HG03558 (cell line): ENCODE results near the gene GFRA1.

Experiments used
- ATAC-seq: cut with Tn5 transposase; IDR thresholded peaks from one replicate; pipeline ENCODE4 v1.9.1; 2021; ENCODE audit warnings: moderate number of reproducible peaks; ENCODE audit not compliant: unreplicated experiment; ENCODE audit errors: extremely low read depth

Gene GFRA1

GRCh38 chr10:116201670-116202430 lies 71.2 kb downstream of the GFRA1 start:
- no peak for ATAC-seq

GRCh38 chr10:116201011-116201410 lies 72.0 kb downstream of the GFRA1 start:
- ATAC-seq = no peak

GRCh38 chr10:116198676-116199035 lies 74.3 kb downstream of the GFRA1 start:
- ATAC-seq = no peak

DNA sequence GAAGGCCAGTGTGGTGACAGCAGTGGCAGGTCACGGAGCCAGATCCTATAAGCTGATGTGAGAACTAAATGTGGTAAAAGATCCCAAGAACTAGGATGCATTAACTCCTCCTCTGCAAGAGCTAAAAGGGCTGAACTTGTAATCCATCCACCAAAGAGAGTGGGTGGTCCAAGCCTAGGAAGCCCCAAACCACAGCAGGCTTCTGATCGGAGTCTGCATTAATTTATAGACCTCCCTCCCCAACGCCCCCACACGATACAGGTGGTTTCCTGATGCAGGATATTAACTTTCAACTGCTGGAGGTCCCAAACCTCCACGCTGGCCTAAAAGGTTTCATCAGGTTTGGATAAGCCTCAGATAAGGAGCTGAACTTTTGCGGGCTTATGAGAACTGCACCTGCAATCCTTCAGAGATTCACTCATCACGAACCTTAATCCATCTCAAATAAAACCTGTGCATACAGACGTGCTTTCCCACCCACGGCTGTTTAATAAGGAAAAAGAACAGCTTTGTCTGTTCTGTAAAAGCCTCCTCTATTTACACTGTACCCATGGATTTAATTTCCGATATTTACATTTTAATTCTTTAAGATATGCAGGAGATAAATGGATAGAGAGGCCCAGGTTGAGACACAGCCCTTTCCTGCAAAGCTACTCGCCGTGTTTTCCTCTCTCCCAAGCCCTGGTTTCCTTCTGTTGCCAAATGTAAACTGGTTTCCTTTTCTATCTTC lies 74.9 kb downstream of the GFRA1 start:
- ATAC-seq = no peak

GRCh38 chr10:116195583-116195982 lies 77.4 kb downstream of the GFRA1 start:
- ATAC-seq = no peak

DNA sequence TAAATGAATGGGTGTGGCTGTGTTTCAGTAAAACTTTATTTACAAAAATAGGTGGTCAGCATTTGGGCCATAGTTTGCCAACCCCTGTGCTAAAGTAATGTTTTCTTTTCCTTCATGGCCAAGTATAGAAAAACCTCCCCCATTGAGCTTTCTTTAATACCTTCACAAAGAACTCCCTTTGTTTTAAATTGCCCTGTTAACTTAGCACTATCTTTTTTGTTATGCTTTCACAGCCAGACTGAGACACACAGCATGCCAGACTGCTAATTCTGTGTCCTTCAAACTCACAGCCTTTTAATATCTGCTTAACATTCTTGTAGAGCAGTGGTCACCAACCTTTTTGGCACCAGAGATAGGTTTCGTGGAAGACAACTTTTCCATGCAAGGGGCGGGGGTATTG lies 78.0 kb downstream of the GFRA1 start:
- no peak for ATAC-seq

- ATAC-seq = no peak
These were observed 78.9 kb downstream of the GFRA1 start for GRCh38 chr10:116194061-116194460.

DNA sequence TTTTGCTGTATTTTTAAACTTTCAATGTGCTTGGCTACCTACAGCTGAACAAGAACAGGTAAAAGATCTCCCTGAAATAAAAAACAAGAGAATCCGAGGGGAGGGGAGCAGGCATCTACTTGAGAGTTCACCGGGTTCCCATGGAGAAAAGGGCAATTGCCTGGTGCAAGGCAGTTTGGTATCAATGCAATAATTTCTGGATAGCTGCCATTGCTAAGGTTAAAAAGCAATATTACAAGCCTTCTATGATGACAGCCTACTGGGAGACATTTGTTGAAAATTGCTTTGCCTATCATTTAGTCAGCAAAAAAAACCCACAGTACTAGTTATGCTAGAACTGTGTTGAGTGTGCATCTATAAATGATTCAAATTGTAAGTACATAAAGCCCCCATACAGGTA lies 82.1 kb downstream of the GFRA1 start:
- no peak for ATAC-seq

- no peak for ATAC-seq
These were observed 86.7 kb downstream of the GFRA1 start for GRCh38 chr10:116186273-116186672.

GRCh38 chr10:116185199-116185867 lies 87.7 kb downstream of the GFRA1 start:
- ATAC-seq = no peak

DNA sequence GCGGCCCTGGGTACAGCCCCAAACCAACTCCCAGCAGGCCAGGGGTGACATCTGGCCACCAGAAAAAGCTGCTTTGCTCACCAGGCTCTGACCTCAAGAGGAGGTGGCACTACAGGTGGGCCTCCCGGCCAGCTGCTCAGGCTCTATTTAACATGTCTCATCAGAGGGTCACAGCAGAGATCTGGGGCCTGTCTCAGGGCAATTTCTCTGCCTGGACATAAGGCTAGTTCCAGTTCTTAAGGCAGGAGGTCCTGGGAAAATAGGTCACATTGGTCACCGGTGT lies 88.6 kb downstream of the GFRA1 start:
- ATAC-seq = no peak

GRCh38 chr10:116183733-116184511 lies 89.1 kb downstream of the GFRA1 start:
- no peak for ATAC-seq

GRCh38 chr10:116182426-116182825 lies 90.6 kb downstream of the GFRA1 start:
- no peak for ATAC-seq

DNA sequence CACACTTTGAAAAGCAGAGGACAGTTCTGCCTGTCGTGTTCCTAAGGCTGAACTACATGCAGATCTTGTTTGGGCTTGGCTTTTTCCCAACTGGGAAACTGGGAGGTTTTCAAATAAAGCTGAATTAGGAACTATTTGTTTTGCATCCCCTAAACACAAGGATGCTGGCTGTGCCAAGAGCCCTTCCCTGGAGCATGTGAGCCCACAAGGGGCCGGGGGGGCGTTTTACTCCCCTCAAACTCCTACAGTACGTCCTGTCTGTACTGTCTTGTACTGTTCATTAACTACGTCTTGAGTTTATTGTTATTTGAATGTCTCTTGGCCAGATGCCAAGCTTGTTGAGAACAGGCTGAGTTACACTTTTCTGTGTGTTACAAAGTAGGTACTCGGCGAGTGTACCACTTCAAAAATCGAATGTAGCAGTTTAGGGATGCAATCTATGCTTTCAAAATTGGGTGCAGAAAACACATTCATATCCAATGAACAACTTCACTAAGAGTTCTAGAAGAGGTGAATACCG lies 94.9 kb downstream of the GFRA1 start:
- ATAC-seq = no peak

- ATAC-seq = no peak
These were observed 97.8 kb downstream of the GFRA1 start for GRCh38 chr10:116175231-116175630.

DNA sequence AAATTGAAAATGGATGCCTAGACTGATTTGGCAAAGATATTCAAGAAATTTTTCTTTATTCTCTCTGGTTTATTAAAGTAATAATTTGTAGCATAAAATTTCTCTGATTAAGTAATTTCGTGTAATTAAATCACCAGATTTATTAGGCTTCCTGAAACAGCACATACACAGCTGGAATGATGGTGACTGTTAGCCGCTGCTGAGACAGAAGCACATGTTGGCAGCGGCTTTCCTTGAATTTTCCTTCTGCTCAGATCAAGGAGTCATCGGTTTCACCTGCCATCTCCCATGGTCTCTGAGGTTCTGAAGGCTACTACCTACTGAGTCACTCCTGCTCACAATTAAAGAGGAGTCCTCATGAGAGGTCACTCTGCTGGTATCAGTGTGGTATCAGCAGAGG lies 101.5 kb downstream of the GFRA1 start:
- no peak for ATAC-seq

GRCh38 chr10:116170815-116171250 lies 102.2 kb downstream of the GFRA1 start:
- ATAC-seq = no peak

GRCh38 chr10:116169782-116170445 lies 103.1 kb downstream of the GFRA1 start:
- ATAC-seq = no peak

- ATAC-seq = no peak
These were observed 104.3 kb downstream of the GFRA1 start for GRCh38 chr10:116168745-116169144.

DNA sequence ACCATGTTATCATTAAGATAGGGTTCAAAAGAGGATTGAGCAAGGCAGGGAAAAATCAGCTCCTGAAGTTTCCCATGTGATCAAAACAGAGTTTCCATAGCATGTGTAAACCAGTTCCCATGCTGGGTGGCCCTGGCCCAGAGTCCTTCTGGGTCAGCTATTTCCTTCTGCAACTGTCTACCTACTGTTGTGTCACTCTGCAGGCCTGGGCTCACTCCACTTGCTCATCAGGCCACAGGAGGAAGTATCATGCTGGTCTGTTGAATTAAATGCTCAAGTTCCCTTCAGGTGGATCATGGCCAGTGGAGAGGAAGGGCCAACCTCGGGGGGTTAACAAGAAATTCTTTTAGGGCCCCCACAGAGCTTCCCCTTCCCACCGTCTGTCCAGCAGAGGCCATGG lies 104.7 kb downstream of the GFRA1 start:
- no peak for ATAC-seq
